ENCODE measurements around the gene WNT4.
A peak's percentile ranks its signal among the peaks of the same experiment; 100 is the strongest.

The WNT4 gene

DNA sequence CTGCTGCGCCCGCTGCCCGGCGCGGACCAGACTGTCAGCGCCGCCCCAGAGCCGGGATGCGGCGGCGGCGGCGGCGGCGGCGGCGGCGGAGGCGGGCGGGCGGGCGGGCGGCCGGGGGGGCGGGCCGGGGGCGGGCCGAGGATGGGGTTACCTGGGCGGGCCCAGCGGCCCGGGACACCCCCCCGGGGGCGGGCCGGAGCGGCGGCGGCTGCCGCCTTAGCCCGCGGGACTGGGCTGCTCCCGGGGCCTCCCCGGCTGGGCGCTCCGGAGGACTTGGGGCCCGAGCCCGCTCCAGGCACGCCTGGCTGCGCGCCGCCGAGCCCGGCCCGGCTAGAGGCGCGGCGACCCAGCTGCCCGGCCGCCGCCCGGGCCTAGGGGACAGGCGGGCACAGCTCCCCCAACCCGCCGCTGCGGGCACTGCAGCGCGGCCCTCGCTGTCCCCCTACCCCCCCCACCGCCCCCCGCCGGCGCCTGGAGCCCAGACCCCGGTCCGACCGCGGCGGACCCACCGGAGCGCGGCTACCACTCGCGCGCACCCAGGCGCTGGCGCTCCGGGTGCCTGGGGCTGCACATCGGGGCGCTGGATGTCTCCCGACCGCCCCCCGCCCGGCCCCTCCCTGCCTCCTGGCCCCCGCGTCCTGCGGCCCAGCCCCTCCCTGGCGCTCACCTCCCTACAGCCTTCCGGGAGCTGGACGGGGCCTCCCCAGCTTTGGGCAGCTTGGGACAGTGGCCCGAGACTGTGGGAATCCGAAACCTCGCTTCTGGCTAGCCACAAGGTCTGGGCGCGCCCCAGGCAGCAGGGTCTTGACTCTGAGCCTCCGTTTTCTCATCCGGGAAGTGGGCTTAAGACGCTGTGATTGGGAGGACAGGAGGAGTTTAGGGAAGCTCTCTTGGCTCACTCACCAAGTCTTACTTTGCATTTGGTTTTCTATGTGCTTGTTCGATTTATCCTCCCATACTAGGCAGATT lies at the start of gene WNT4:
WNT4 (minus strand) TSS at position 33 of the 969 bp plus-strand sequence. CDS start 175 bp downstream, outside the sequence.
- DNase-seq (ENCODE audit: low spot score) = peak; percentile 62

- no peak for DNase-seq (ENCODE audit: low spot score)
Observed at GRCh38 chr1:22190731-22191130, 47.8 kb upstream of the WNT4 start.

DNA sequence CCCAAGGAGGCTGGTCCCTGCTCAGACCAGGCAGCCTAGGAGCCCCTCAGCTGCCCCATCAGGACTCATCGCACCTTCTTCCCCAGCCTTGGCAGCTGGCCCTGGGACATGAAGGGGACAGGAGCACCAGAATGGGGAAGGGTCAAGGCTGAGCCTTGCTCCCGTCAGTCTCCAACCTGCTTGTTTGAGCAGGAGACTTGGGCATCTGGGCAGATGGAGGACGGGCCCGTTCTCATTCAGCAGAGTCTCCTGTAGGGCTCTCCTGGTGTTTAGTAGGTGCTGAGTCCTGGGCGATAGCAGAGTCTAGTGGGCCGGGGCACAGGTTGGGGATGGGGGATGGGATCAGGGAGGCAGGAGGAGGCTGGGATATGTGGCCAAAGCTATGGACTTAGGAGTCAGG lies 47.4 kb upstream of the WNT4 start:
- no peak for DNase-seq (ENCODE audit: low spot score)

DNA sequence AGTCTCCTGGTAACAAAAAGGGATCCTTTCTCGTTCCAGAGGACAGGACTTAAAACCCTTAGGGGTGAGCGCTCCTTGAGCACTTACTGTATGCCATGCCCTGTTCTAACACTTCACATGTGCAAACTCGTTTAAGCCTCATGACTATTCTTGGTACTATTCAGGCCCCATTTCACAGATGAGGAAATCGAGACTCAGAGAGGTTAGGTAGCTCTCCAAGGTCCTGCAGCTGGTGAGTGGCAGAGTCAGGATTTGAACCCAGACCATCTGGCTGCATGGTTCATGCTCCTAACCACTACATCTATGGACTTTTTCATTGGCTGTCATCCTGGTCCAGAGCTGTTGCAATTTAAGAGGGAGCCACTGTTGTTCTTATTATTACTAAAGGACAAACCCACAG lies 46.7 kb upstream of the WNT4 start:
- DNase-seq (ENCODE audit: low spot score) = no peak

GRCh38 chr1:22188914-22189313 lies 46.0 kb upstream of the WNT4 start:
- DNase-seq (ENCODE audit: low spot score) = no peak

DNA sequence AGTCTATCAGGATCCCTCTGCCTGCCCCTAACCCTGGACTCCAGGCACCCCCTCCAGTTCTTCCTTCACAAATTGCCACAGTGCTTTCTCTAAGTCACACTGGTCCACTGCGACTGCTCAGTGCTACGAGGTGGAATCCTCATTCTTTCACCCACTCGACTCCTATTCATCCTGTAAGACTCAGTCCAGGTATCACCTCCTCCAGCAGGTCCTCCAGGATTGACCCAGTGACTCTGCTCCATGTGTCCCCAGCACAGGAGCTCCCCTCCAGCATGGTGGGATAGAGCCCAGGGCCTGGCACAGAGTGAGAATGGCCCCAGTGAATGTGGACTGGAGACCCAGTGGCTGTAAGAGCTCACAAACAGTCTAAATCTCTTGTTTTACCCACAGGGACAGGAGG lies 45.5 kb upstream of the WNT4 start:
- DNase-seq (ENCODE audit: low spot score) = no peak

GRCh38 chr1:22186311-22186710 lies 43.4 kb upstream of the WNT4 start:
- no peak for DNase-seq (ENCODE audit: low spot score)

DNA sequence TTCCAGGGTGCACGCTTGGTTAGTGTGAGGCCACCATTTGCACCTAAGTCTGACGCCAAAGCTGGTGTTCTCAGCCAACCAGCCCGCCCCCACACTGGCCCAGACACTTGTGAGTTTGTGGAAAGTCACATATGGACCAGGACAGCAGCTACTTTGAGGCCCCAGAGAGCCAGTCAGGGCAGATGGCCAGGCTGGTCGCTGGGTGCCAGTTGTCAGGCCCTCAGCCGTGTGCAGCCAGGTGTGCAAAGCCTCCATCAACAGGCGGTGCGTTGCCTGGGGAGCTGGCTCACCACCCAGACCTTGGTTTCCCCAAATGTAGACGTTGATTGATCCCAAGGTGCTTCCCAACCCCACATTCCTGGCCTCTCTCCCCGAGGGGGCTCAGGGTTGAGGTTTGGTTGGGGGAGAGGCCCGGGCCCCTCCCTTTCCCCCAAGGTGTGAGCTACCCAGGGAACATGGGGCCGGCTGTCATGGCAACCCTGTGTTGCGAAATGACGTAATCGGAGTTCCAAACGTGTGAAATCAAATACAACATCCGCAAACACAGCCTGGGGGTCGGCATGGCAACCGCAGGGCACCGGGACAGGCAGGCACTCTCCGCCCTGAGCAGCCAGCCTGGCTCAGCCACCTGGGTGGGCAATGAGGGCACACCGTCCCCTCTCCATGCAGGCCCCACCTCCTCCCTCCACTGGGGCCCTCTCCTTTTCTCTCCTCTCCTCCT lies 42.2 kb upstream of the WNT4 start:
- DNase-seq (ENCODE audit: low spot score) = no peak

GRCh38 chr1:22184454-22184853 lies 41.6 kb upstream of the WNT4 start:
- DNase-seq (ENCODE audit: low spot score) = no peak

DNA sequence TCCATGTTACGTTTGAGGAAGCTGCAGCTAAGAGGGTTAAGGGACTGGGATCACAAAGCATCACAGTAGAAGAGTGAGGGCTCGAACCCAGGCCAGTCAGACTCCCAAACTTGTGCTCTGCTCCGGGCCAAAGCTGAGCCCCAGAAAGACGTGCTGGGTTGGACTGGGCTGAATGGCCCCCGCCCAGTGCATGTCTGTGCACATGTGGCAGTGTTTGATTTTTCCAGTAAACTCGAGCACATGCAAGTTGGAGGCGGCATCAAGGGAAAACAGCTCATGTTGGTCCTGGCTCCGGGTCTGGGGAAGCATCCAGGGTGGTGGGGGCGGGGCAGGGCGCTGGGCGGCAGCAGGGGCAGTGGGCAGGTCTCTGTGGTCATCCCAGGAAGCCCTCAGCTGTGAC lies 39.8 kb upstream of the WNT4 start:
- no peak for DNase-seq (ENCODE audit: low spot score)

- no peak for DNase-seq (ENCODE audit: low spot score)
Observed at GRCh38 chr1:22179197-22179803, 36.4 kb upstream of the WNT4 start.

DNA sequence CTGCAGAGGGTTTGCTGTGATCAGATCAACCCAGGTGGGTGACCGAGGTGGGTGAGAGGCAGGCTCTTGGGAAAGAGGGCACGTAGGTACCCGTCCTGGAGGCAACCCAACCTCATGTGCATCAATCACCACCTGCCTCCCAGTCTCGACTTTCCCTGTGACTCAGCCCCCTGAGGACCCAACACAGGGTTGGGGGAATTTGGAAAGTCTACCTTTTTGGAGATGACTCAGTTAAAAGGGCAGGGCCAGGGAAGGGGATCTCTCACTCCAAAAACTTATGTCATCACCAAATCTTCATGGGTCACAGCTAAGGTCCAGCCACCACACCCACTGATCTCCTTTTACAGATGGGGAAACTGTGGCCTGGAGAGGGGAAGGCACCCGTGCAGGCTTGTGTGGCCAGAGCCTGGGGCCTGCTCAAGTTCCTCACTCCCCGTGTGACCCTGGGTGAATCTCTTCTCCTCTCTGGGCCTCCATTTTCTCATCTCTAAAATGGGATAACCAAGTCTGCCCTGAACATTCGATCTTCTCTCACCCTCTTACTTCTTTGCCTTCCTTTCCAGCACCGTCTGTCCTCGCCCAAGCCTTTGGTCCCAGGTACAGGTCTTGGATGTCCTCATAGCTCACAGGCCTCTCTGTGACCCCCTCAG lies 34.6 kb upstream of the WNT4 start:
- DNase-seq (ENCODE audit: low spot score) = no peak

- no peak for DNase-seq (ENCODE audit: low spot score)
Observed at GRCh38 chr1:22176258-22176657, 33.4 kb upstream of the WNT4 start.

GRCh38 chr1:22174446-22175220 lies 31.7 kb upstream of the WNT4 start:
- no peak for DNase-seq (ENCODE audit: low spot score)

- no peak for DNase-seq (ENCODE audit: low spot score)
Observed at GRCh38 chr1:22171951-22172715, 29.2 kb upstream of the WNT4 start.

- DNase-seq (ENCODE audit: low spot score) = no peak
Observed at GRCh38 chr1:22169816-22170215, 26.9 kb upstream of the WNT4 start.

DNA sequence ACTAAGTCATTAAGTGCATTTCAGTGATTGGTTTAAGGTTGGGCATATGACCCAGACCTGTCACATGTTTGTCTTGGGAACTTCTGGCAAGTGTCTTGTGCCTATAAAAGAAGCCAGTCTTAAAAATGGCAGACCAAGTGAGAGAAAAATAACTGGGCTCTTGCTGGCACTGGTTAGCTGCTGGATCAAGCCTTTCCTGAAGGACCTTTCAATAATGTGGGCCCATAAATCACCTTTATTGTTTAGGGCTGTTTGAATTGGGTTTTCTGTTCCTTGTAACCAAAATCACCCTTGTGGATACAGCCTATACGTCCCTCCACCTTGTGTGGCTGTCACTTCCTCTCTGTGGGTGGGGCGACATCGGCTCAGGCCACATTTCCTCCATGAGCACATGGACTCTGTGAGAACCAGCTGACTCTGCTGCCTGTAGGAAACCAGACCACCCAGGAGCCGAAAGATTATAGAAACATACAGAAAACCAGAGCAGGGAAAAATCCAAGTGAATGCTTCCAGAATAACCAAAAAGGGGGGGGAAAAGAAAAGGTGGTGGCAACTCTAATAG lies 25.6 kb upstream of the WNT4 start:
- DNase-seq (ENCODE audit: low spot score) = no peak

DNA sequence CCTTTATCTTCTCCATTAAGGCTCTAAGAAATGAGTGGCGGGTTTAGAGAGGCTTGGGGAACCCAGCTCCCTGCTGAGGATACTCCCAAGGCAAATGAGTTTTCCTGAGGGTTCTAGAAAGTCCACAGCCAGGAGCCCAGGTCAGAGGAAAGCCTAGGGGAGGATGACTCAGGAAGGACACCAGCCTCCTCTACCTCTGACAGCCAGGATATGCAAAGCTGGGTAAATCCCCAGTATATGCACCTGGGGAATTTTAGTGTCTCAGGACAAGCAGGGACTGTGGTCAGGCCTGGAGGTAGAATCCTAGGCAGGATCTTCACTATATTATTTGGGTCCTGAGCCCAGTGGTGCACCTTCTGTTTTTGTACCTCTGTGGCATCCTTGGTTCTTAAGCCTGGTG lies 23.5 kb upstream of the WNT4 start:
- DNase-seq (ENCODE audit: low spot score) = no peak

DNA sequence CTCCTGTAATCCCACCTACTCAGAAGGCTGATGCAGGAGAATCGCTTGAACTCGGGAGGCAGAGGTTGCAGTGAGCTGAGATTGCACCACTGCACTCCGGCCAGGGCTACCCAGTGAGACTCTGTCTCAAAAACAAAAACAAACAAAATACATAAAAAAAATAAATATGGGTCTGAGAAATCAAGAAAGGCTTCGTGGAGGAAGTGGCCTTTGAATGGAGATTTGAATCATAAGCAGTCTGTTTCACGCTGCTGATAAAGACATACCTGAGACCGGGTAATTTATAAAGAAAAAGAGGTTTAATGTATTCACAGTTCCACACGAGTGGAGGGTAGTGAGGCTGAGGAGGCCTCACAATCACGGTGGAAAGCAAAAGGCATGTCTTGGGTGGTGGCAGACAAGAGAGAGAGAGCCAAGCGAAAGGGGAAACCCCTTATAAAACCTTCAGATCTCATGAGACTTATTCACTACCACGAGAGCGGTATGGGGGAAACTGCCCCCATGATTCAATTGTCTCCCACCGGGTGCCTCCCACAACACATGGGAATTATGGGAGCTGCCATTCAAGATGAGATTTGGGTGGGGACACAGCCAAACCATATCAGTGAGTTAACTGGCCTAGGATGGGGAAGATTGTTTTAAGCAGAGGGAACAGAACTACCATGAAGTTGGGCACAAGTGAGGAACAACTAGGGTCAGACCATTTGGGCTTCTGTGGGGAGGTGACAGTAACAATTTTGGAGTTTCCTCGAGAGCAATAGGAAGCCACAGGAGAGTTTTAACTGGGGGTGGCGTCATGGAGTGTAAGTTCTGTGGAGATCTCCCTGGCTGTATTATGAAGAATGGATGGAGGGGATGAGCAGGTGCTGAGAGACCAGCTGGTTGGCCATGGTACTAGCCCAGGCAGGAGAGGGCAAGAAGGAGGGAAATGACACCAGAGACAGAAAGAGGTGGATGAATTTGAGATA lies 22.2 kb upstream of the WNT4 start:
- DNase-seq (ENCODE audit: low spot score) = no peak

Measured in hepatic stellate cell (primary cell).